Spleen (tissue), 11 donors: ENCODE measurements around the gene HSF4. TPM values are rescaled to one million over a fixed set of nuclear protein-coding genes. Genes with fewer than 3 reads are reported as not detected.

Experiments
- DNase-seq: peaks from one replicate; pipeline ENCODE4 v3.0.0-alpha.2; 2020
- H3K27ac ChIP-seq, 8 donors: fragments of 200-600 bp; sonication (generic) in 7 of 8; 1 replicate in 4 of 8; 2 replicates in 4 of 8; pipeline versions ENCODE4 v1.5.0 to v1.8.0; 2016 to 2021; ENCODE audit warnings: inconsistent platforms in 4 of 8, mild to moderate bottlenecking in 4 of 8, moderate library complexity in 1 of 8
- H3K27me3 ChIP-seq, 7 donors: fragments of 200-600 bp; sonication (generic) in 6 of 7; replicated peaks in 1 of 7; 1 replicate in 4 of 7; 2 replicates in 3 of 7; pipeline versions ENCODE4 v1.5.0 to v1.8.0; 2016 to 2021; ENCODE audit warnings: inconsistent platforms in 3 of 7, mild to moderate bottlenecking in 1 of 7
- H3K36me3 ChIP-seq, 6 donors: fragments of 200-600 bp; sonication (generic) in 5 of 6; 1 replicate in 4 of 6; 2 replicates in 2 of 6; pipeline versions ENCODE4 v1.5.0 to v1.8.0; 2016 to 2021; ENCODE audit warnings: inconsistent platforms in 2 of 6
- H3K4me1 ChIP-seq, 6 donors: fragments of 200-600 bp; sonication (generic) in 5 of 6; 1 replicate in 3 of 6; 2 replicates in 3 of 6; pipeline versions ENCODE4 v1.5.0 to v1.8.0; 2016 to 2021; ENCODE audit warnings: inconsistent platforms in 3 of 6
- H3K4me3 ChIP-seq, 8 donors: fragments of 200-600 bp; sonication (generic) in 7 of 8; 1 replicate in 4 of 8; 2 replicates in 4 of 8; pipeline versions ENCODE4 v1.5.0 to v1.8.0; 2016 to 2021; ENCODE audit warnings: inconsistent platforms in 4 of 8, mild to moderate bottlenecking in 4 of 8, moderate library complexity in 2 of 8
- H3K9me3 ChIP-seq, 8 donors: fragments of 200-600 bp; sonication (generic) in 7 of 8; 1 replicate in 4 of 8; 2 replicates in 4 of 8; pipeline versions ENCODE4 v1.5.0 to v1.8.0; 2016 to 2021; ENCODE audit warnings: inconsistent platforms in 4 of 8
- CTCF ChIP-seq, 11 experiments: fragments of 200-600 bp in 7 of 11; fragments of 450-650 bp in 4 of 11; sonication (generic) in 4 of 11; IDR thresholded peaks in 8 of 11; conservative IDR thresholded peaks in 3 of 11; 1 replicate in 7 of 11; 2 replicates in 4 of 11; pipeline versions ENCODE4 v1.4.0 to v1.8.0; 2016 to 2021; ENCODE audit warnings: antibody characterized with exemption in 11 of 11, inconsistent platforms in 4 of 11, mild to moderate bottlenecking in 1 of 11
- POLR2A ChIP-seq, 3 donors: fragments of 450-650 bp; IDR thresholded peaks; one replicate each; pipeline ENCODE4 v1.5.1; 2017; ENCODE audit warnings: antibody characterized with exemption in 3 of 3, mild to moderate bottlenecking in 1 of 3
- POLR2AphosphoS5 ChIP-seq, 3 donors: sonication (generic); formaldehyde crosslinking; IDR thresholded peaks; one replicate each; pipeline ENCODE4 v1.5.1; 2017; ENCODE audit warnings: antibody characterized with exemption in 3 of 3
- WGBS, 5 donors: extraction: QIAGEN DNeasy Blood & Tissue Kit in 3 of 5; methylation state at CpG; one replicate each; pipeline versions ENCODE4 v1.1.5 to v1.1.7; 2013 to 2018; 5-methylcytosine and 5-hydroxymethylcytosine counted together
- intact Hi-C: fragments of 100-400 bp; cut with DNase I; formaldehyde crosslinking; loops from one replicate; pipeline ENCODE4 v1.15.0; 2023; ENCODE audit warnings: low total_unique reads
- polyA plus RNA-seq, 3 donors: library from polyadenylated mRNA; stranded (reverse); fragments of 200-250 nt; gene quantifications; one replicate each; pipeline ENCODE4 v1.2.1, GENCODE V29; 2013
- total RNA-seq, 7 donors: library from RNA; depleted of rRNA in 3 of 7; stranded (reverse); fragments of >200 nt in 3 of 7; fragmentation: NEBNext Ultra II Directional in 4 of 7; extraction: Animal tissue kit (Norgen Biotek cat#: 25700) in 4 of 7; gene quantifications; one replicate each; pipeline versions ENCODE4 v1.1.0 to v1.2.1, GENCODE V29; 2016 to 2021
- donor health status: healthy with polysubstance abuse.
- donor health status: DM: no; HTN: no; CAD: no; lungs with moderate emphysema.
- donor health status: DM: no; HTN: no; CAD: no.
- donor health status: Bipolar disorder and iron deficiency.
- donor health status: healthy.
- donor health status: DM: no; HTN: no; CAD: no.
- donor health status: DM: yes; HTN: yes; CAD: no.

HSF4 gene
- total and polyA plus RNA-seq, 10 donors = 11.5 to 43.7 (median 20.3) TPM

DNA sequence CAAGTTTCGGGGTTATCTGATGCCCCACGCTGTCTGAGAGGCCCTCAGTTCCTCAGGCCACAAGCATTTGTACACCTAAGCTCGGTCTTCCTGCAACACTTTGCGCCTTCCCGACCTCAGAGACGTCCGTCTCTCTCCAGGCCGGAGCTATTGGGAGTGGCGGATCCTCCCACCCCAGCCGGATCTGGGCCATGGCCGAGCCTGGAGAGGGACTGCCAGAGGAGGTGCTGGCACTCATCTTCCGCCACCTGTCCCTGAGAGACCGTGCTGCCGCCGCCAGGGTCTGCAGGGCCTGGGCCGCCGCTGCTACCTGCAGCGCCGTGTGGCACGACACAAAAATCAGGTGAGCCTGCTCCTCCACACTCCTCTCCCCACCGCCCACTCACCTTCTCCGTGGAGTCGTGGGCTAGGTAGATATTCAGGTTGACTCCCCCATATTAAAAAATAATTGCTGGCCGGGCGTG lies 2.9 kb upstream of the HSF4 start:
- 46 to 66% (median 55%) methylated on average over 23 to 25 of the region's 25 CpGs for WGBS, 5 donors
- Histone ChIP-seq H3K4me1 (peaks cover 48 to 96% (median 79%) of the 10 kb centered on the region in 6 donors), H3K27ac (peak overlapping the region in 1 of 8 donors; percentile 95), H3K36me3 (no peaks in the 10 kb centered on the region), H3K9me3 (no peaks in the 10 kb centered on the region), H3K4me3 (peak overlapping the region in 5 of 8 donors; percentile 83 to 95 (median 94)), H3K27me3 (peaks cover 4 to 59% (median 51%) of the 10 kb centered on the region in 7 donors)
- peak; percentile 85 for DNase-seq
- intact Hi-C loops = no loop called here
- TF ChIP-seq CTCF (IDR thresholded peaks at IDR 0.05 in 8 of 11, conservative IDR thresholded peaks at IDR 0.05 in 3 of 11) (no peak), POLR2AphosphoS5 (IDR thresholded peaks at IDR 0.05) (peak in 2 of 3 donors; percentile 6 to 19)

- intact Hi-C loops = no loop called here
- Histone ChIP-seq H3K4me3 (peak overlapping the region in 7 of 8 donors; percentile 27 to 67 (median 36)), H3K27me3 (peaks cover 4 to 69% (median 60%) of the 10 kb centered on the region in 7 donors), H3K36me3 (no peaks in the 10 kb centered on the region), H3K27ac (no peak overlapping the region), H3K4me1 (peaks cover 48 to 86% (median 75%) of the 10 kb centered on the region in 6 donors), H3K9me3 (no peaks in the 10 kb centered on the region)
- TF ChIP-seq POLR2AphosphoS5 (IDR thresholded peaks at IDR 0.05) (no peak), CTCF (IDR thresholded peaks at IDR 0.05 in 8 of 11, conservative IDR thresholded peaks at IDR 0.05 in 3 of 11) (no peak), POLR2A (IDR thresholded peaks at IDR 0.05) (no peak)
- DNase-seq = peak; percentile 78
- WGBS, 5 donors = 8 to 19% (median 11%) methylated on average over 10 to 44 of the region's 44 CpGs
Measured at GRCh38 chr16:67162506-67163163, 1.9 kb upstream of the HSF4 start.

GRCh38 chr16:67163164-67163998 lies 1.2 kb upstream of the HSF4 start:
- intact Hi-C loops = no loop called here
- WGBS, 5 donors = 2 to 6% (median 2%) methylated on average over 6 to 99 of the region's 99 CpGs
- DNase-seq = peak; percentile 78
- peak overlapping the region; percentile 14 to 67 (median 36) for H3K4me3 ChIP-seq
- H3K27me3 ChIP-seq = peaks cover 4 to 76% (median 61%) of the 10 kb centered on the region in 7 donors
- H3K9me3 ChIP-seq = no peaks in the 10 kb centered on the region
- TF ChIP-seq POLR2AphosphoS5 (IDR thresholded peaks at IDR 0.05) (peak in 2 of 3 donors; percentile 53 to 59), POLR2A (IDR thresholded peaks at IDR 0.05) (no peak)
- H3K4me1 ChIP-seq = peaks cover 41 to 78% (median 67%) of the 10 kb centered on the region in 6 donors
- H3K36me3 ChIP-seq = no peaks in the 10 kb centered on the region
- no peak overlapping the region for H3K27ac ChIP-seq

DNA sequence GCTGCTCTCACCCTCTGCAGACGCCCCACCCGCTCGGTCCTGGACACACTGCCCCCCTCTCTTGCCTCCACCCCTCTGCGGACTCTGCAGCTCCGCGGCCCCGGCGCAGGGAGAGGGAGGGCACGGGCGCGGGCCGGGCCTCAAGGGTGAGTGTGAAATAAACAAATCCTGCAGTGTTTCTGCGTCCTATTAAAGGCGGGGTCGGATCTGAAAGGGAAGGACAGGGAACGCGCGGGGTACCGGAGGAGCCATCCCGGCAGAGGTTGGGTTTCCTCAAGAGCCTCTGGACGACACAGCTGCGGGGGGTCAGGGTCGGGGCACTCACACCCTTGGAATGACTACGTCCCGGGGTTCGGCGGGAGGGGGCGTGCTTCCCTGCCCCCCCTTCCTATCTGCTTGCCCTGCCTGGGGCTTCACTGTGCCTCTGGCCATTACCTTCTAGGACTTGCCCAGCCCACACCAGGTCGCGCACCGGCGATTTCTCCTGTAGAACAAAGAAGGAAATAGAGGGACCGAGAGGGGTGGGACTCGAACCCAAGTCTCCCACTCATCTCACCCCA lies 466 bp upstream of the HSF4 start:
- H3K27ac ChIP-seq = no peak overlapping the region
- peaks cover 4 to 83% (median 68%) of the 10 kb centered on the region in 7 donors for H3K27me3 ChIP-seq
- no peaks in the 10 kb centered on the region for H3K36me3 ChIP-seq
- peak; percentile 78 for DNase-seq
- WGBS, 5 donors = 3 to 6% (median 4%) methylated on average over 30 to 34 of the region's 34 CpGs
- TF ChIP-seq POLR2A (IDR thresholded peaks at IDR 0.05) (no peak), POLR2AphosphoS5 (IDR thresholded peaks at IDR 0.05) (no peak), CTCF (IDR thresholded peaks at IDR 0.05 in 8 of 11, conservative IDR thresholded peaks at IDR 0.05 in 3 of 11) (no peak)
- peaks cover 39 to 74% (median 61%) of the 10 kb centered on the region in 6 donors for H3K4me1 ChIP-seq
- H3K9me3 ChIP-seq = no peaks in the 10 kb centered on the region
- intact Hi-C loops = no loop called here
- peak overlapping the region in 7 of 8 donors; percentile 27 to 67 (median 36) for H3K4me3 ChIP-seq
